Heart left ventricle (tissue), 16 donors: Measurements from ENCODE around the gene ACIN1. TPM values are rescaled to one million over a fixed set of nuclear protein-coding genes. Genes with fewer than 3 reads are reported as not detected.

Source experiments
- ATAC-seq, 4 donors: fragments of 200-7000 bp; cut with Tn5 transposase; one replicate each; pipeline ENCODE4 v1.9.1; 2020 to 2022; ENCODE audit warnings: moderate library complexity in 4 of 4, mild to moderate bottlenecking in 3 of 4, moderate number of reproducible peaks in 1 of 4
- DNase-seq, 5 donors: peaks; one replicate each; pipeline ENCODE4 v3.0.0-alpha.2; 2020
- H3K27ac ChIP-seq, 12 donors: fragments of 200-600 bp; sonication (generic) in 4 of 12; one replicate each; pipeline versions ENCODE4 v1.5.0 to v1.8.0; 2016 to 2022; ENCODE audit warnings: mild to moderate bottlenecking in 2 of 12
- H3K27me3 ChIP-seq, 9 donors: fragments of 200-600 bp; sonication (generic) in 2 of 9; one replicate each; pipeline versions ENCODE4 v1.5.1 to v1.8.0; 2016 to 2022; ENCODE audit warnings: mild to moderate bottlenecking in 3 of 9
- H3K36me3 ChIP-seq, 9 donors: fragments of 200-600 bp; sonication (generic) in 2 of 9; one replicate each; pipeline versions ENCODE4 v1.5.0 to v1.8.0; 2018 to 2022; ENCODE audit warnings: mild to moderate bottlenecking in 2 of 9
- H3K4me1 ChIP-seq, 12 donors: fragments of 200-600 bp; sonication (generic) in 4 of 12; one replicate each; pipeline versions ENCODE4 v1.5.0 to v1.8.0; 2016 to 2022; ENCODE audit warnings: mild to moderate bottlenecking in 3 of 12
- H3K4me3 ChIP-seq, 12 donors: fragments of 200-600 bp; sonication (generic) in 4 of 12; one replicate each; pipeline versions ENCODE4 v1.5.0 to v1.8.0; 2017 to 2022; ENCODE audit warnings: mild to moderate bottlenecking in 9 of 12, moderate library complexity in 4 of 12
- H3K9me3 ChIP-seq, 12 donors: fragments of 200-600 bp; sonication (generic) in 4 of 12; one replicate each; pipeline versions ENCODE4 v1.5.0 to v1.8.0; 2016 to 2022; ENCODE audit warnings: mild to moderate bottlenecking in 1 of 12
- CTCF ChIP-seq, 12 donors: fragments of 200-600 bp; sonication (generic) in 4 of 12; IDR thresholded peaks; one replicate each; pipeline versions ENCODE4 v1.5.0 to v1.8.0; 2018 to 2022; ENCODE audit warnings: antibody characterized with exemption in 12 of 12, mild to moderate bottlenecking in 5 of 12
- POLR2A ChIP-seq, 2 donors: fragments of 450-650 bp; IDR thresholded peaks; one replicate each; pipeline ENCODE4 v1.6.1; 2017; ENCODE audit warnings: antibody characterized with exemption in 2 of 2, mild to moderate bottlenecking in 2 of 2, moderate library complexity in 2 of 2
- WGBS, 4 donors: extraction: QIAGEN DNeasy Blood & Tissue Kit in 2 of 4; methylation state at CpG; one replicate each; pipeline versions ENCODE4 v1.1.5 to v1.1.7; 2013 to 2018; 5-methylcytosine and 5-hydroxymethylcytosine counted together
- intact Hi-C, 10 donors: fragments of 100-400 bp; cut with DNase I; formaldehyde crosslinking; loops; one replicate each; pipeline versions ENCODE4 v1.11.1 to v1.14.2; 2022
- polyA plus RNA-seq, 2 donors: library from polyadenylated mRNA; stranded (reverse); fragments of 200-250 nt; gene quantifications; one replicate each; pipeline ENCODE4 v1.2.3, GENCODE V29; 2013
- total RNA-seq, 9 donors: library from RNA; depleted of rRNA in 2 of 9; stranded (reverse); fragments of >200 nt in 2 of 9; fragmentation: NEBNext Ultra II Directional in 3 of 9; extraction: Animal tissue kit (Norgen Biotek cat#: 25700) in 3 of 9; gene quantifications; one replicate each; pipeline versions ENCODE4 v1.1.0 to v1.2.4, GENCODE V29; 2016 to 2023
- donor health status: ischemic (EF 13 %, LVEDD 7.1; RV severe dilation, severe dysfunction).
- donor health status: healthy with polysubstance abuse.
- donor health status: DM: no; HTN: yes; CAD: no.
- donor health status: DM: no; HTN: no; CAD: no.
- donor health status: ischemic (EF 25% LVEDD 6.9; RV normal size, moderate dysfunction).
- donor health status: ischemic (EF 25% LVEDD 5.7; RV mildly dilated, moderate dysfunction).
- donor health status: healthy.
- donor health status: DM: yes; HTN: yes; CAD: no.
- donor health status: ischemic (EF 35%, LVEDD 5.7; RV mildly dilated, moderate dysfunction).
- donor health status: nonischemic (EF 11% LVEDD 7.7; RV severe dilation, severe dysfunction).
- donor health status: DM: yes; HTN: yes; CAD: no.
- donor health status: PGD.
- donor health status: ischemic (EF 29% LVEDD 5.4; RV normal size, mild dysfunction).
- donor health status: nonischemic (EF 23%, LVEDD 6.1; RV moderate dilation, normal function).

The ACIN1 gene
- total and polyA plus RNA-seq, 11 donors, result 42.0 to 91.2 (median 65.6) TPM

- ATAC-seq, result peak in 1 of 4 donors; percentile 16
- Histone ChIP-seq H3K27me3 (peaks cover 0 to 15% (median 0%) of the 10 kb centered on the region in 9 donors), H3K27ac (peak overlapping the region in 1 of 12 donors; percentile 8), H3K4me3 (no peak overlapping the region), H3K36me3 (no peaks in the 10 kb centered on the region), H3K4me1 (peaks cover 0 to 23% (median 0%) of the 10 kb centered on the region in 12 donors), H3K9me3 (no peaks in the 10 kb centered on the region)
- TF ChIP-seq POLR2A (IDR thresholded peaks at IDR 0.05) (no peak), CTCF (IDR thresholded peaks at IDR 0.05) (no peak)
- 48 to 66% (median 51%) methylated on average over 8 to 10 of the region's 10 CpGs for WGBS, 4 donors
- DNase-seq, result no peak
- intact Hi-C loops, result loop anchor here in 2 of 10 donors (5.0 kb wide), 1 partner anchor 41 kb away; no protein-coding TSS in a partner anchor
These were observed 18.6 kb upstream of the ACIN1 start for GRCh38 chr14:23113431-23114119.

- H3K27me3 ChIP-seq, result peaks cover 0 to 15% (median 0%) of the 10 kb centered on the region in 9 donors
- WGBS, 4 donors, result 50 to 62% (median 53%) methylated on average over 12 of the region's 12 CpGs
- H3K27ac ChIP-seq, result no peak overlapping the region
- peak in 1 of 4 donors; percentile 23 for ATAC-seq
- TF ChIP-seq POLR2A (IDR thresholded peaks at IDR 0.05), result no peak
- no peak for TF ChIP-seq CTCF (IDR thresholded peaks at IDR 0.05)
- peaks cover 0 to 22% (median 0%) of the 10 kb centered on the region in 12 donors for H3K4me1 ChIP-seq
- intact Hi-C loops, result loop anchor here in 2 of 10 donors (5.0 kb wide), 1 partner anchor 40 kb away; no protein-coding TSS in a partner anchor
- no peak overlapping the region for H3K4me3 ChIP-seq
- DNase-seq, result no peak
- H3K9me3 ChIP-seq, result no peaks in the 10 kb centered on the region
- H3K36me3 ChIP-seq, result no peaks in the 10 kb centered on the region
These were observed 17.6 kb upstream of the ACIN1 start for GRCh38 chr14:23112359-23113178.

GRCh38 chr14:23110579-23111365 is 15.8 kb upstream of the ACIN1 start:
- Histone ChIP-seq H3K27ac (no peak overlapping the region), H3K4me1 (peaks cover 0 to 26% (median 0%) of the 10 kb centered on the region in 12 donors), H3K27me3 (peaks cover 0 to 12% (median 0%) of the 10 kb centered on the region in 9 donors), H3K9me3 (no peaks in the 10 kb centered on the region), H3K36me3 (no peaks in the 10 kb centered on the region), H3K4me3 (no peak overlapping the region)
- TF ChIP-seq POLR2A (IDR thresholded peaks at IDR 0.05) (no peak), CTCF (IDR thresholded peaks at IDR 0.05) (no peak)
- intact Hi-C loops, result loop anchor here in 2 of 10 donors (5.0 kb wide), 1 partner anchor 38 kb away; no protein-coding TSS in a partner anchor
- DNase-seq, result no peak
- 50 to 58% (median 56%) methylated on average over 5 of the region's 5 CpGs for WGBS, 4 donors
- ATAC-seq, result no peak
